WTC11 (cell line): ENCODE data around the gene LRRC72. TPM values are rescaled to one million over a fixed set of nuclear protein-coding genes. Genes with fewer than 3 reads are reported as not detected.
A peak's percentile ranks its signal among the peaks of the same experiment; 100 is the strongest.

Experiments
- ATAC-seq: fragments of 200-7000 bp; cut with Tn5 transposase; 2 replicates; pipeline ENCODE4 v1.10.0; 2021; ENCODE audit warnings: mild to moderate bottlenecking, moderate library complexity
- CTCF ChIA-PET: fragments of 300-600 bp; sonication (Branson Sonifier 250); formaldehyde crosslinking; loops from one replicate; lab custom pipeline; 2021; ENCODE audit warnings: antibody characterized with exemption; lab: Charles Lee
- POLR2A ChIA-PET: fragments of 350-600 bp; sonication (Branson Sonifier 250); formaldehyde crosslinking; loops from one replicate; lab custom pipeline; 2021; ENCODE audit warnings: antibody characterized with exemption; lab: Charles Lee
- DNase-seq: peaks from one replicate; pipeline ENCODE4 v3.0.0; 2021; ENCODE audit warnings: low spot score
- H3K27ac Mint-ChIP-seq: 2 replicates; pipeline ENCODE4 v1.8.0; 2021; ENCODE audit warnings: mixed read lengths
- H3K27me3 Mint-ChIP-seq: 2 replicates; pipeline ENCODE4 v1.8.0; 2021; ENCODE audit warnings: low read depth, mild to moderate bottlenecking, moderate library complexity, mixed read lengths
- H3K36me3 Mint-ChIP-seq: 2 replicates; pipeline ENCODE4 v1.8.0; 2021; ENCODE audit warnings: mixed read lengths
- H3K4me1 Mint-ChIP-seq: 2 replicates; pipeline ENCODE4 v1.8.0; 2022; ENCODE audit warnings: mixed read lengths
- H3K4me3 Mint-ChIP-seq: 2 replicates; pipeline ENCODE4 v1.8.0; 2021; ENCODE audit warnings: mild to moderate bottlenecking, moderate library complexity, mixed read lengths
- H3K9me3 Mint-ChIP-seq: 2 replicates; pipeline ENCODE4 v1.8.0; 2021; ENCODE audit warnings: mixed read lengths
- CREM ChIP-seq: sonication (generic); formaldehyde crosslinking; IDR thresholded peaks from 2 replicates; pipeline ENCODE4 v1.8.1; 2022; ENCODE audit warnings: mild to moderate bottlenecking, missing genetic modification reagents, moderate library complexity
- HMGA2 ChIP-seq: fragments of 250-450 bp; sonication (Bioruptor Pico); IDR thresholded peaks from 2 replicates; pipeline ENCODE4 v1.4.0; 2021; ENCODE audit warnings: mild to moderate bottlenecking, moderate library complexity
- IRF2 ChIP-seq: sonication (generic); formaldehyde crosslinking; IDR thresholded peaks from 2 replicates; pipeline ENCODE4 v1.8.0; 2022; ENCODE audit warnings: low read depth, missing genetic modification reagents, borderline replicate concordance
- MYBL2 ChIP-seq: sonication (generic); formaldehyde crosslinking; IDR thresholded peaks from 2 replicates; pipeline ENCODE4 v1.8.1; 2023; ENCODE audit warnings: mild to moderate bottlenecking, moderate library complexity, missing genetic modification reagents
- NR1H2 ChIP-seq: sonication (generic); formaldehyde crosslinking; IDR thresholded peaks from 2 replicates; pipeline ENCODE4 v1.9.0; 2021; ENCODE audit warnings: mild to moderate bottlenecking, moderate library complexity, missing genetic modification reagents
- OVOL2 ChIP-seq: fragments of 250-450 bp; sonication (Bioruptor Pico); IDR thresholded peaks from 2 replicates; pipeline ENCODE4 v1.9.0; 2021; ENCODE audit warnings: mild to moderate bottlenecking, borderline replicate concordance
- TCF7 ChIP-seq: sonication (generic); formaldehyde crosslinking; IDR thresholded peaks from 2 replicates; pipeline ENCODE4 v1.8.0; 2022; ENCODE audit warnings: mild to moderate bottlenecking, low read depth, missing genetic modification reagents, moderate library complexity
- TP53 ChIP-seq: sonication (generic); formaldehyde crosslinking; IDR thresholded peaks from 2 replicates; pipeline ENCODE4 v1.8.1; 2023; ENCODE audit warnings: mild to moderate bottlenecking, missing genetic modification reagents
- ZBTB21 ChIP-seq: sonication (generic); formaldehyde crosslinking; IDR thresholded peaks from 2 replicates; pipeline ENCODE4 v1.8.1; 2023; ENCODE audit warnings: mild to moderate bottlenecking, missing genetic modification reagents, borderline replicate concordance
- ZNF263 ChIP-seq: sonication (generic); formaldehyde crosslinking; IDR thresholded peaks from 2 replicates; pipeline ENCODE4 v1.8.1; 2022; ENCODE audit warnings: low read depth, mild to moderate bottlenecking, moderate library complexity, missing genetic modification reagents
- ZNF416 ChIP-seq: fragments of 250-450 bp; sonication (Bioruptor Pico); IDR thresholded peaks from 2 replicates; pipeline ENCODE4 v1.9.0; 2021; ENCODE audit warnings: mild to moderate bottlenecking, inconsistent platforms
- total RNA-seq: library from RNA; stranded (reverse); gene quantifications from 3 replicates; pipeline ENCODE4 v1.2.3, GENCODE V29; 2021
- TF ChIP-seq, protein P1 (sequence below): fragments of 250-450 bp; sonication (Bioruptor Pico); IDR thresholded peaks from 2 replicates; pipeline ENCODE4 v1.9.0; 2021; ENCODE audit warnings: mild to moderate bottlenecking
- TF ChIP-seq, protein P2 (sequence below): sonication (generic); formaldehyde crosslinking; IDR thresholded peaks from 2 replicates; pipeline ENCODE4 v1.8.1; 2023; ENCODE audit warnings: mild to moderate bottlenecking, missing genetic modification reagents, moderate library complexity
- TF ChIP-seq, protein P3 (sequence below): sonication (generic); formaldehyde crosslinking; IDR thresholded peaks from 2 replicates; pipeline ENCODE4 v1.8.0; 2022; ENCODE audit warnings: missing genetic modification reagents
- TF ChIP-seq, protein P4 (sequence below): fragments of 250-450 bp; sonication (Bioruptor Pico); IDR thresholded peaks from 2 replicates; pipeline ENCODE4 v2.1.2; 2022; ENCODE audit warnings: mild to moderate bottlenecking, moderate library complexity
- TF ChIP-seq, protein P5 (sequence below): sonication (generic); formaldehyde crosslinking; IDR thresholded peaks from 2 replicates; pipeline ENCODE4 v1.8.0; 2022; ENCODE audit warnings: mild to moderate bottlenecking, missing genetic modification reagents
- TF ChIP-seq, protein P6 (sequence below): sonication (generic); formaldehyde crosslinking; IDR thresholded peaks from 2 replicates; pipeline ENCODE4 v1.8.1; 2022; ENCODE audit warnings: missing genetic modification reagents, borderline replicate concordance
- TF ChIP-seq, protein P7 (sequence below): sonication (generic); formaldehyde crosslinking; IDR thresholded peaks from 2 replicates; pipeline ENCODE4 v1.8.0; 2023; ENCODE audit warnings: missing genetic modification reagents, mild to moderate bottlenecking, borderline replicate concordance

The LRRC72 gene
- total RNA-seq, 1 experiment from 2014 or later = not detected

DNA sequence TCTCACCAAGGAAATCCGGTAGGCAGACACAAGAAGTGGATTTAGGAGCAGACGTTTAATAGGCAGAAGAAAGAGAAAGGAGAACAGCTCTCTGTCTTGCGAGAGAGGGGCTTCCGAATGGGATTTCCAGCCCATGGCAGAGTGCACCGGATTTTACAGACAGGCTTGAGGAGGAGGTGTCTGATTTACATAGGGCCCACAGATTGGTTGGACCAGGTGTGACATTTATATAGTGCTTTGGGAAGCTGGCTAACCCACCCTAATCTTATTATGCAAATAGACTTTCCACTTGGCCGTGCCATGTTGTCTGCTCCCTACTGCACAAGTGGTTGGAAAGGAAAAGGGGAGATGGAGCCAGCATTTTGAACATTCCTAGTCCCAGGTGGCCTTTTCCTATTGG, 61.2 kb downstream of the LRRC72 start:
- DNase-seq = no peak
- no peaks in the 10 kb centered on the region for H3K36me3 Mint-ChIP-seq
- ChIA-PET POLR2A (no interaction called here), CTCF (interaction anchor here (0.7 to 1.8 kb wide), 3 partner anchors 10 to 27 kb away, joined by 4 to 8 read pairs (median 4); no protein-coding TSS in a partner anchor)
- H3K4me1 Mint-ChIP-seq = peaks cover 7% of the 10 kb centered on the region; the same call in 1 of the 2 replicates
- H3K9me3 Mint-ChIP-seq = peaks cover 5% of the 10 kb centered on the region
- H3K4me3 Mint-ChIP-seq = no peak overlapping the region
- no peaks in the 10 kb centered on the region for H3K27me3 Mint-ChIP-seq
- peak; percentile 73 for ATAC-seq
- TF ChIP-seq TCF7 (CRISPR knock-in tag) (no peak), TP53 (CRISPR knock-in tag) (no peak), NR1H2 (CRISPR knock-in tag) (no peak), ZNF416 (CRISPR knock-in tag) (no peak), ZNF263 (CRISPR knock-in tag) (no peak)
- TF ChIP-seq, protein P1, sequence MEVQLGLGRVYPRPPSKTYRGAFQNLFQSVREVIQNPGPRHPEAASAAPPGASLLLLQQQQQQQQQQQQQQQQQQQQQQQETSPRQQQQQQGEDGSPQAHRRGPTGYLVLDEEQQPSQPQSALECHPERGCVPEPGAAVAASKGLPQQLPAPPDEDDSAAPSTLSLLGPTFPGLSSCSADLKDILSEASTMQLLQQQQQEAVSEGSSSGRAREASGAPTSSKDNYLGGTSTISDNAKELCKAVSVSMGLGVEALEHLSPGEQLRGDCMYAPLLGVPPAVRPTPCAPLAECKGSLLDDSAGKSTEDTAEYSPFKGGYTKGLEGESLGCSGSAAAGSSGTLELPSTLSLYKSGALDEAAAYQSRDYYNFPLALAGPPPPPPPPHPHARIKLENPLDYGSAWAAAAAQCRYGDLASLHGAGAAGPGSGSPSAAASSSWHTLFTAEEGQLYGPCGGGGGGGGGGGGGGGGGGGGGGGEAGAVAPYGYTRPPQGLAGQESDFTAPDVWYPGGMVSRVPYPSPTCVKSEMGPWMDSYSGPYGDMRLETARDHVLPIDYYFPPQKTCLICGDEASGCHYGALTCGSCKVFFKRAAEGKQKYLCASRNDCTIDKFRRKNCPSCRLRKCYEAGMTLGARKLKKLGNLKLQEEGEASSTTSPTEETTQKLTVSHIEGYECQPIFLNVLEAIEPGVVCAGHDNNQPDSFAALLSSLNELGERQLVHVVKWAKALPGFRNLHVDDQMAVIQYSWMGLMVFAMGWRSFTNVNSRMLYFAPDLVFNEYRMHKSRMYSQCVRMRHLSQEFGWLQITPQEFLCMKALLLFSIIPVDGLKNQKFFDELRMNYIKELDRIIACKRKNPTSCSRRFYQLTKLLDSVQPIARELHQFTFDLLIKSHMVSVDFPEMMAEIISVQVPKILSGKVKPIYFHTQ (CRISPR knock-in tag) = no peak
- TF ChIP-seq, protein P2, sequence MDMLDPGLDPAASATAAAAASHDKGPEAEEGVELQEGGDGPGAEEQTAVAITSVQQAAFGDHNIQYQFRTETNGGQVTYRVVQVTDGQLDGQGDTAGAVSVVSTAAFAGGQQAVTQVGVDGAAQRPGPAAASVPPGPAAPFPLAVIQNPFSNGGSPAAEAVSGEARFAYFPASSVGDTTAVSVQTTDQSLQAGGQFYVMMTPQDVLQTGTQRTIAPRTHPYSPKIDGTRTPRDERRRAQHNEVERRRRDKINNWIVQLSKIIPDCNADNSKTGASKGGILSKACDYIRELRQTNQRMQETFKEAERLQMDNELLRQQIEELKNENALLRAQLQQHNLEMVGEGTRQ = no peak
- TF ChIP-seq, protein P3, sequence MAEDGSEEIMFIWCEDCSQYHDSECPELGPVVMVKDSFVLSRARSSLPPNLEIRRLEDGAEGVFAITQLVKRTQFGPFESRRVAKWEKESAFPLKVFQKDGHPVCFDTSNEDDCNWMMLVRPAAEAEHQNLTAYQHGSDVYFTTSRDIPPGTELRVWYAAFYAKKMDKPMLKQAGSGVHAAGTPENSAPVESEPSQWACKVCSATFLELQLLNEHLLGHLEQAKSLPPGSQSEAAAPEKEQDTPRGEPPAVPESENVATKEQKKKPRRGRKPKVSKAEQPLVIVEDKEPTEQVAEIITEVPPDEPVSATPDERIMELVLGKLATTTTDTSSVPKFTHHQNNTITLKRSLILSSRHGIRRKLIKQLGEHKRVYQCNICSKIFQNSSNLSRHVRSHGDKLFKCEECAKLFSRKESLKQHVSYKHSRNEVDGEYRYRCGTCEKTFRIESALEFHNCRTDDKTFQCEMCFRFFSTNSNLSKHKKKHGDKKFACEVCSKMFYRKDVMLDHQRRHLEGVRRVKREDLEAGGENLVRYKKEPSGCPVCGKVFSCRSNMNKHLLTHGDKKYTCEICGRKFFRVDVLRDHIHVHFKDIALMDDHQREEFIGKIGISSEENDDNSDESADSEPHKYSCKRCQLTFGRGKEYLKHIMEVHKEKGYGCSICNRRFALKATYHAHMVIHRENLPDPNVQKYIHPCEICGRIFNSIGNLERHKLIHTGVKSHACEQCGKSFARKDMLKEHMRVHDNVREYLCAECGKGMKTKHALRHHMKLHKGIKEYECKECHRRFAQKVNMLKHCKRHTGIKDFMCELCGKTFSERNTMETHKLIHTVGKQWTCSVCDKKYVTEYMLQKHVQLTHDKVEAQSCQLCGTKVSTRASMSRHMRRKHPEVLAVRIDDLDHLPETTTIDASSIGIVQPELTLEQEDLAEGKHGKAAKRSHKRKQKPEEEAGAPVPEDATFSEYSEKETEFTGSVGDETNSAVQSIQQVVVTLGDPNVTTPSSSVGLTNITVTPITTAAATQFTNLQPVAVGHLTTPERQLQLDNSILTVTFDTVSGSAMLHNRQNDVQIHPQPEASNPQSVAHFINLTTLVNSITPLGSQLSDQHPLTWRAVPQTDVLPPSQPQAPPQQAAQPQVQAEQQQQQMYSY (CRISPR knock-in tag) = peak; percentile 66
- no peak overlapping the region for H3K27ac Mint-ChIP-seq

DNA sequence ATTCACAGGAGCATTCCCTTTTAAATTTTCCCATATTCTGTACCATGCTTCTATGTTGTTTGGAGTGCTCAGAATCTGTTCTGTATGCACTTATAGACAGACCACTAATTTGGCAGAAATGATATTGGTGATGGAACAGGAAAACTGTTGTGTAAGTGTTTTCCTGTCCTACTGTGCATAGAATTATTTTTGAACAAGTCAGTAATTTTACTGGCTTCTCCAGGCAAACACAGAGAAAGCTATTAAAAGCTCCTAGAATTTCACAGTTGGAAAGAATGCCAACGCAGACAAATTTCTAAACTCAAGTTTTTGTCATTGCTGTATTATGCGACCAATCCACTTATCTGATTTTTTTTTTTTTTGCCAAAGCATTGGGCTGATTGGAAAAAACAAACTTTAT, 63.3 kb downstream of the LRRC72 start:
- CTCF ChIA-PET = no interaction called here
- no peak overlapping the region for H3K27ac Mint-ChIP-seq
- TF ChIP-seq, protein P4, sequence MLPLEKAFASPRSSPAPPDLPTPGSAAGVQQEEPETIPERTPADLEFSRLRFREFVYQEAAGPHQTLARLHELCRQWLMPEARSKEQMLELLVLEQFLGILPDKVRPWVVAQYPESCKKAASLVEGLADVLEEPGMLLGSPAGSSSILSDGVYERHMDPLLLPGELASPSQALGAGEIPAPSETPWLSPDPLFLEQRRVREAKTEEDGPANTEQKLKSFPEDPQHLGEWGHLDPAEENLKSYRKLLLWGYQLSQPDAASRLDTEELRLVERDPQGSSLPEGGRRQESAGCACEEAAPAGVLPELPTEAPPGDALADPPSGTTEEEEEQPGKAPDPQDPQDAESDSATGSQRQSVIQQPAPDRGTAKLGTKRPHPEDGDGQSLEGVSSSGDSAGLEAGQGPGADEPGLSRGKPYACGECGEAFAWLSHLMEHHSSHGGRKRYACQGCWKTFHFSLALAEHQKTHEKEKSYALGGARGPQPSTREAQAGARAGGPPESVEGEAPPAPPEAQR (CRISPR knock-in tag) = no peak
- TF ChIP-seq, protein P5, sequence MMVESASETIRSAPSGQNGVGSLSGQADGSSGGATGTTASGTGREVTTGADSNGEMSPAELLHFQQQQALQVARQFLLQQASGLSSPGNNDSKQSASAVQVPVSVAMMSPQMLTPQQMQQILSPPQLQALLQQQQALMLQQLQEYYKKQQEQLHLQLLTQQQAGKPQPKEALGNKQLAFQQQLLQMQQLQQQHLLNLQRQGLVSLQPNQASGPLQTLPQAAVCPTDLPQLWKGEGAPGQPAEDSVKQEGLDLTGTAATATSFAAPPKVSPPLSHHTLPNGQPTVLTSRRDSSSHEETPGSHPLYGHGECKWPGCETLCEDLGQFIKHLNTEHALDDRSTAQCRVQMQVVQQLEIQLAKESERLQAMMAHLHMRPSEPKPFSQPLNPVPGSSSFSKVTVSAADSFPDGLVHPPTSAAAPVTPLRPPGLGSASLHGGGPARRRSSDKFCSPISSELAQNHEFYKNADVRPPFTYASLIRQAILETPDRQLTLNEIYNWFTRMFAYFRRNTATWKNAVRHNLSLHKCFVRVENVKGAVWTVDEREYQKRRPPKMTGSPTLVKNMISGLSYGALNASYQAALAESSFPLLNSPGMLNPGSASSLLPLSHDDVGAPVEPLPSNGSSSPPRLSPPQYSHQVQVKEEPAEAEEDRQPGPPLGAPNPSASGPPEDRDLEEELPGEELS (CRISPR knock-in tag) = no peak
- TF ChIP-seq HMGA2 (CRISPR knock-in tag) = no peak
- no peak for TF ChIP-seq CREM (CRISPR knock-in tag)
- TF ChIP-seq, protein P6, sequence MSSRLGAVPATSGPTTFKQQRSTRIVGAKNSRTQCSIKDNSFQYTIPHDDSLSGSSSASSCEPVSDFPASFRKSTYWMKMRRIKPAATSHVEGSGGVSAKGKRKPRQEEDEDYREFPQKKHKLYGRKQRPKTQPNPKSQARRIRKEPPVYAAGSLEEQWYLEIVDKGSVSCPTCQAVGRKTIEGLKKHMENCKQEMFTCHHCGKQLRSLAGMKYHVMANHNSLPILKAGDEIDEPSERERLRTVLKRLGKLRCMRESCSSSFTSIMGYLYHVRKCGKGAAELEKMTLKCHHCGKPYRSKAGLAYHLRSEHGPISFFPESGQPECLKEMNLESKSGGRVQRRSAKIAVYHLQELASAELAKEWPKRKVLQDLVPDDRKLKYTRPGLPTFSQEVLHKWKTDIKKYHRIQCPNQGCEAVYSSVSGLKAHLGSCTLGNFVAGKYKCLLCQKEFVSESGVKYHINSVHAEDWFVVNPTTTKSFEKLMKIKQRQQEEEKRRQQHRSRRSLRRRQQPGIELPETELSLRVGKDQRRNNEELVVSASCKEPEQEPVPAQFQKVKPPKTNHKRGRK = no peak
- no peak for TF ChIP-seq OVOL2 (CRISPR knock-in tag)
- no peak for TF ChIP-seq IRF2 (CRISPR knock-in tag)
- TF ChIP-seq ZBTB21 (CRISPR knock-in tag) = no peak
- TF ChIP-seq, protein P7, sequence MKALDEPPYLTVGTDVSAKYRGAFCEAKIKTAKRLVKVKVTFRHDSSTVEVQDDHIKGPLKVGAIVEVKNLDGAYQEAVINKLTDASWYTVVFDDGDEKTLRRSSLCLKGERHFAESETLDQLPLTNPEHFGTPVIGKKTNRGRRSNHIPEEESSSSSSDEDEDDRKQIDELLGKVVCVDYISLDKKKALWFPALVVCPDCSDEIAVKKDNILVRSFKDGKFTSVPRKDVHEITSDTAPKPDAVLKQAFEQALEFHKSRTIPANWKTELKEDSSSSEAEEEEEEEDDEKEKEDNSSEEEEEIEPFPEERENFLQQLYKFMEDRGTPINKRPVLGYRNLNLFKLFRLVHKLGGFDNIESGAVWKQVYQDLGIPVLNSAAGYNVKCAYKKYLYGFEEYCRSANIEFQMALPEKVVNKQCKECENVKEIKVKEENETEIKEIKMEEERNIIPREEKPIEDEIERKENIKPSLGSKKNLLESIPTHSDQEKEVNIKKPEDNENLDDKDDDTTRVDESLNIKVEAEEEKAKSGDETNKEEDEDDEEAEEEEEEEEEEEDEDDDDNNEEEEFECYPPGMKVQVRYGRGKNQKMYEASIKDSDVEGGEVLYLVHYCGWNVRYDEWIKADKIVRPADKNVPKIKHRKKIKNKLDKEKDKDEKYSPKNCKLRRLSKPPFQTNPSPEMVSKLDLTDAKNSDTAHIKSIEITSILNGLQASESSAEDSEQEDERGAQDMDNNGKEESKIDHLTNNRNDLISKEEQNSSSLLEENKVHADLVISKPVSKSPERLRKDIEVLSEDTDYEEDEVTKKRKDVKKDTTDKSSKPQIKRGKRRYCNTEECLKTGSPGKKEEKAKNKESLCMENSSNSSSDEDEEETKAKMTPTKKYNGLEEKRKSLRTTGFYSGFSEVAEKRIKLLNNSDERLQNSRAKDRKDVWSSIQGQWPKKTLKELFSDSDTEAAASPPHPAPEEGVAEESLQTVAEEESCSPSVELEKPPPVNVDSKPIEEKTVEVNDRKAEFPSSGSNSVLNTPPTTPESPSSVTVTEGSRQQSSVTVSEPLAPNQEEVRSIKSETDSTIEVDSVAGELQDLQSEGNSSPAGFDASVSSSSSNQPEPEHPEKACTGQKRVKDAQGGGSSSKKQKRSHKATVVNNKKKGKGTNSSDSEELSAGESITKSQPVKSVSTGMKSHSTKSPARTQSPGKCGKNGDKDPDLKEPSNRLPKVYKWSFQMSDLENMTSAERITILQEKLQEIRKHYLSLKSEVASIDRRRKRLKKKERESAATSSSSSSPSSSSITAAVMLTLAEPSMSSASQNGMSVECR (CRISPR knock-in tag) = no peak
- no peak for TF ChIP-seq MYBL2

More for the DNA sequence above, 63.3 kb downstream of the LRRC72 start:
- Mint-ChIP-seq H3K36me3 (no peaks in the 10 kb centered on the region), H3K9me3 (peaks cover 5% of the 10 kb centered on the region), H3K4me1 (peaks cover 4% of the 10 kb centered on the region; the same call in 1 of the 2 replicates), H3K27me3 (no peaks in the 10 kb centered on the region), H3K4me3 (no peak overlapping the region)
- no peak for ATAC-seq
- no peak for DNase-seq
- POLR2A ChIA-PET = no interaction called here
